ENCODE results near the gene ANAPC5. TPM values are rescaled to one million over a fixed set of nuclear protein-coding genes. Genes with fewer than 3 reads are reported as not detected.
A peak's percentile ranks its signal among the peaks of the same experiment; 100 is the strongest.
"Not testable (repeated sequence)": the region's sequence is repeated elsewhere in the genome, so short reads cannot be mapped to it uniquely, and the experiment has no call there.

Gene ANAPC5, protein sequence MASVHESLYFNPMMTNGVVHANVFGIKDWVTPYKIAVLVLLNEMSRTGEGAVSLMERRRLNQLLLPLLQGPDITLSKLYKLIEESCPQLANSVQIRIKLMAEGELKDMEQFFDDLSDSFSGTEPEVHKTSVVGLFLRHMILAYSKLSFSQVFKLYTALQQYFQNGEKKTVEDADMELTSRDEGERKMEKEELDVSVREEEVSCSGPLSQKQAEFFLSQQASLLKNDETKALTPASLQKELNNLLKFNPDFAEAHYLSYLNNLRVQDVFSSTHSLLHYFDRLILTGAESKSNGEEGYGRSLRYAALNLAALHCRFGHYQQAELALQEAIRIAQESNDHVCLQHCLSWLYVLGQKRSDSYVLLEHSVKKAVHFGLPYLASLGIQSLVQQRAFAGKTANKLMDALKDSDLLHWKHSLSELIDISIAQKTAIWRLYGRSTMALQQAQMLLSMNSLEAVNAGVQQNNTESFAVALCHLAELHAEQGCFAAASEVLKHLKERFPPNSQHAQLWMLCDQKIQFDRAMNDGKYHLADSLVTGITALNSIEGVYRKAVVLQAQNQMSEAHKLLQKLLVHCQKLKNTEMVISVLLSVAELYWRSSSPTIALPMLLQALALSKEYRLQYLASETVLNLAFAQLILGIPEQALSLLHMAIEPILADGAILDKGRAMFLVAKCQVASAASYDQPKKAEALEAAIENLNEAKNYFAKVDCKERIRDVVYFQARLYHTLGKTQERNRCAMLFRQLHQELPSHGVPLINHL
- 59.2 TPM for total RNA-seq
- long read RNA-seq, transcript ANAPC5-218 (17 exons, 2,400 nt) = minor isoform, 25 of 137 reads
- long read RNA-seq, transcript ANAPC5-201 (17 exons, 2,513 nt) = major isoform, 78 of 137 reads
- long read RNA-seq, partial matches to known transcripts = 20 of 137 reads
- long read RNA-seq, other reads (novel, unspliced or antisense) = 14 of 137 reads

- intact Hi-C loops (cut with micrococcal nuclease) = no loop called here
- ATAC-seq (peak; percentile 100), DNase-seq (peak; percentile 93)
These were observed at the start of gene ANAPC5 for GRCh38 chr12:121351820-121352681. Gene ANAPC5 (minus strand): TSS chr12:121352411. CDS start chr12:121352340, 71 bp downstream.

GRCh38 chr12:121400332-121401139, 48.3 kb upstream of the ANAPC5 start:
- peak; percentile 66 for ATAC-seq
- DNase-seq = peak; percentile 68
- intact Hi-C loops (cut with micrococcal nuclease) = loop anchor here (10.0 kb wide), 1 partner anchor 56 kb away; no protein-coding TSS in a partner anchor

DNA sequence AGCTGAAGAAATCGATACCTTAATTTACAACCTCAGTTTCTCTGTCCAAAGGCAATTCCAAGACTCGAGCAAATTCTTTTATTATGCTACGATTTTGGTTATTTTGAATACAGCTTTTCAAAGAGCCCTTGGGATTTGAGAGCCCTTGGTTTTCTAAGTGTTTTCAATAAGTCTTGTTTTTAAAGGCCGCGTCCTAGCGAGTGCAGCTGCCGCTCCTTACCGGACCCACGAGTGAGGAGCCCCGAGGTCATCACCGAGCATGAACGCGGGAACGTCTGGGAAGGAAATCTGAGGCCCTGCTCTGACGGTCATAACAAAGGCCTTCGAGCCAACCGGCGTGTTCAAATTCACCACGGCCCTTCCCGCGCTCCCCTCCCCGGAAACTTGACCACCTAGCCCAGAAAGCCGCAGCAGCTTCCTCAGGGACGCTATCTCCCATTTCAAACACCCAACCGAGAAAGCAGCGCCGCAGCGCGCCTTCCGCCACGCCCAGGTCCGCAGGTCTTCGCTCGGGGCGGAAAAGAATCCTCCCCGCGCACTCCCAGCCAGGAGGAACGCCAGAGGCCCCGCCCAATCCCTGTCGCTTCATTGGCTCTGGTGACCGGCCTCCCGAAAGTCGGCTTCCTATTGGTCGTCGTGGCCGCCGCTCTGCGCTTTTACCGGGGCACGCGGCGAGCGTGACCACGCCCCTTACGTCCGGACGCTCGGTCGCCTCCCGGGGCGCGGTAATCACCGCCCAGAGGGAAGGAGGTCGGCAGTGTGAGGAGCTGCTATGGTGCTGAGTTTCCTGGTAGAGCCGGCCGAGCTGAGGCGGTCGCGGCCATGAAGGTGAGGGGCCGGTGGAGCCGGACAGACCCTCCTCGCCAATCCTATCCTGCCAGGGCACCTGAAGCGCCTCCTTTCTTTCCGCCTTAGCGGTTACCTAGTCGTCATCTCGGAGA, 47.5 kb upstream of the ANAPC5 start, which contains the start of gene RNF34:
Gene RNF34 (plus strand): TSS at position 728 of the 941 bp plus-strand sequence. CDS start 95 bp downstream, at position 823.
- DNase-seq = peak; percentile 100
- intact Hi-C loops (cut with micrococcal nuclease) = loop anchor here (10.0 kb wide), 1 partner anchor 55 kb away; no protein-coding TSS in a partner anchor
- peak; percentile 99 for ATAC-seq

DNA sequence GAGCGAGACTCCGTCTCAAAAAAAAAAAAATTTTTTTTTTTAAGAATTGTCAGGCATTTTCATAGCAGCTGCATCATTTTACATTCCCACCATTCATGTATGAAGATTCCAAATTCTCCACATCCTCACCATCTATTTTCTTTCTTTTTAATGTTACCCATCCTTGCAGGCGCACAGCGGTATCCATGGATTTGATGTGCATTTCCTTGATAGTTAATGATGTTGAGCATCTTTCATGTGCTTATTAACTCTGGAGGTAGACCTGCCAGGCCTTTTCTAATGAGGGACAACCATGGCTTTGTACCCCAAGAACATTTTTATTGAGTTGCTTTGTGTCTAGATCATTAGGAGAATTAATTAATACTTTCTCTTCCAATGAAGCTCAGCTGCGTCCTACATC, 46.1 kb upstream of the ANAPC5 start:
- intact Hi-C loops (cut with micrococcal nuclease) = no loop called here
- ATAC-seq (no peak), DNase-seq (no peak)

DNA sequence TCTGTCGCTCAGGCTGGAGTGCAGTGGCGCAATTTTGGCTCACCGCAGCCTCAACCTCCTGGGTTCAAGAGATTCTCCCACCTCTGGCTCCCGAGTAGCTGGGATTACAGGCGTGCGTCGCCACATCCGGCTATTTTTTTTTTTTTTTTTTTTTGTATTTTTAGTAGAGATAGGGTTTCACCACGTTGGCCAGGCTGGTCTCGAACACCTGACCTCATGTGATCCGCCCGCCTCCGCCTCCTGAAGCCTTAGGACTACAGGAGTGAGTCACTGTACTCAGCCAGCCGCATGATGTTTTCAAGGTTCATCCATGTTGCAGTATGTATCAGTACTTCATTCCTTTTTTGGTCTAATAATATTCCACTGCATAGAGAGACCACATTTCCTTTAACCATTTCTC, 45.3 kb upstream of the ANAPC5 start:
- no peak for DNase-seq
- intact Hi-C loops (cut with micrococcal nuclease) = no loop called here
- ATAC-seq = no peak

DNA sequence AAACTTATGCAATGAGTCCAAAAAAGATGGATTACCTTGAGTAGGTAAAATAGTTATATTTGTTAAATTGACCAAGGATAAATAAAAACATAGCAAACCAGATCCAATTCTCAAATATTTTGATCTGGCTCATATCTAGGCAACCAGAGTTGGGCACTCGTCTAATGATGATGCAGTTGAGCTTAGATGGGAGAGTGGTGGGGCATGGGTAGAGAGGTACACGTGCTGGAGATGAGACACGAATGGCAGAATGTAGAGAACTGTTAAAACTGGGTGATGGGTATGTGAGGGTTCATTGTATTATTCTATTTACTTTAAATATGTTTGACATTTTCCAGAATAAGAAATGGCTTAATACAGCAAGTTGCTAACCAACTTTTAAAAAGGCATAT, 40.1 kb upstream of the ANAPC5 start:
- DNase-seq (no peak), ATAC-seq (no peak)
- intact Hi-C loops (cut with micrococcal nuclease) = no loop called here

DNA sequence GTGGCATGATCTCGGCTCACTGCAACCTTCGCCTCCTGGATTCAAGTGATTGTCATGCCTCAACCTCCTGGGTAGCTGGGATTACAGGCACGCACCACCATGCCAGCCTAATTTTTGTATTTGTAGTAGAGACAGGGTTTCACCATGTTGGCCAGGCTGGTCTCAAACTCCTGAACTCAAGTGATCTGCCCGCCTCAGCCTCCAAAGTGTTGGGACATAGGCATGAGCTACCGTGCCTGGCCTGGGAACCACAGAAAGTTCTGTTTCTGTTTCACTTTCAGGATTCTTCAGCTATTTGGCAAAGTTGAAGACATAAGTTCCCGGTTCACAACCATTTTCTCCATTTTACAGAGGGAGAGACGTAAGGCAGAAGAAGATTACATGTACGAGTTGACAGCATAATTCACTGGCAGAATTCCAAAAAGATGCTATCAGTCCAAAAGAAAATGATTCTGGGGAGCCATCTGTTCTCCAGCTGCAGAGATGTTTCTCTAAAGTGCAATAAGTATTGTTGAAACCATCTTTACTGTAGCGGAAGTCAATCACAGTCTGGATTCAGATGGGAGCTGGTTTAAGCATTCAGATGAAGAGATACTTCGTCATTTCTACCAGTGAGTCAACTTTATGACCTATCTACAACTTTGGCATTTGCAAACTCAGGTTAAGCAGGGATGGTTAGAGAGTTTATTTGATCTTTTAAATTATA, 39.6 kb upstream of the ANAPC5 start:
- ATAC-seq (peak; percentile 31), DNase-seq (no peak)
- intact Hi-C loops (cut with micrococcal nuclease) = no loop called here

DNA sequence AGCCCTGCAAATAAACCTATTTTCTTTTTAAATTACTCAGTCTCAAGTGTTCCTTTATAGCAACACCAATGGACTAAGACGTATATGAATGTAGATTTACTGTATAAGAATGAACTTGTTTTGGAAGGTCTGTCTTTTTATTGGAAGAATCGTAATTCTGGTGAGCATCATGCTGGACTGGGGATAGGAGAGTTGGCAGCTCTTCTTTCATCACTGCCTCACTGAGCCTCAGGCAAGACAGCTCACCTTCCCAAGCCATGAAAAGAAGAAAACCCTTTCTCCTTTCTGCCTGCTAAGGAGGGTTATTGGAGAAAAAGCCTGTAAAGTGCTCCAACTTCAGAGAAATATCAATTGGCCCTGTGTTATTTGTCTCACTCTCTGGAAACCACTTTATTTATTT, 38.6 kb upstream of the ANAPC5 start:
- ATAC-seq (no peak), DNase-seq (no peak)
- intact Hi-C loops (cut with micrococcal nuclease) = no loop called here

DNA sequence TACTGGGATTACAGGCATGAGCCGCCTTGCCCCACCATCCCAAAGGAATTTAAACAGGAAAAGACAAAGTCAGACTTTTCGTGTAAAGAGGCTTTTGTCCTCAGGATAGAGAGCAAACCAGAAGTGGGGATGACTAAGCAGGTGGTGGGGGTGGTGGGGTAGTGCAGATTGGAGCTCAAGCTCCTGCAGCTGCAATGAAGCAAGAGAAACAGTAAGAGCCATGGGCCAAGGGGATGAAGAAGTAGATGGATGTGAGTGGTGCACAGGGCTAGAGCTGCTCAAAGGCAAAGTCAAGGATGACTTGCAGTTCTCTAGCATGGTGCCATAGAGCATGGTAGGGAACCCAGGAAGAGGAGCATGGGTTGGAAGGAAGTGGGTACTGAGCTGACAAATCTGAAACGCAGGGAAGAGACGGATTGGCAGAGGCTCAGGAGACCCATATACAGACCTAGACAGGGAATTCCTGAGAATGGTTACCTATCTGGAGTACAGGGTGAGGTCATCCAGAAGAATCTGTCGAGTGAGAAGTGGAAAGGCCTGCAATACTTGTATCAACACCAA, 36.3 kb upstream of the ANAPC5 start:
- no peak for ATAC-seq
- no peak for DNase-seq
- intact Hi-C loops (cut with micrococcal nuclease) = no loop called here

DNA sequence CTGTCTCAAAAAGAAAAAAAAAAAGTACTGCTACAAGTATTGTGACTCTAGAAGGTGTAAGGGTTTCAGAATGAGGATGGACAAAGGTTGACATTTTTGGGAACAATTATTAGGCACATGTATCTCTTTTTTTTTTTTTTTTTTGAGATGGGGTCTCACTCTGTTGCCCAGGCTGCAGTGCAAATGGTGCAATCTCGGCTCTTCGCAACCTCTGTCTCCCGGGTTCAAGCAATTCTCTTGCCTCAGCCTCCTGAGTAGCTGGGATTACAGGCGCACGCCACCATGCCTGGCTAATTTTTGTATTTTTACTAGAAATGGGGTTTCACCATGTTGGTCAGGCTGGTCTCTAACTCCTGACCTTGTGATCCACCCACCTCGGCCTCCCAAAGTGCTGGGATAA, 32.7 kb upstream of the ANAPC5 start:
- intact Hi-C loops (cut with micrococcal nuclease); DNase-seq; ATAC-seq: not testable (repeated sequence)

DNA sequence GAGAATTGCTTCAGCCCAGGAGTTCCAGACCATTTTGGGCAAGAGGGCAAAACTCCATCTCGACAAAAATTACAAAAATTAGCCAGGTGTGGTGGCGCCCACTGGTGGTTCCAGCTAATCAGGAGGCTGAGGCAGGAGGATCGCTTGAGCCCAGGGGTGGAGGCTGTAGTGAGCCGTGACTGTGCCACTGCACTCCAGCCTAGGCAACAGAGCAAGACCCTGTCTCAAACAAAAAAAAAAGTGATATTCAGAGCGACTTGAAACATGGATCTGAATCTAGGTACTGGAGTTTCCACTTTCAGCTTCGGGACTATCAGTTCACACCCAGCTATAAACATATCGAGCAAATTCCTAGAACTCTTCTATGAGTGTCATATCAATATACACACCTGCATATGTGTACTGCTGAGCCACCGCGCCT, 31.4 kb upstream of the ANAPC5 start:
- ATAC-seq (no peak), DNase-seq (no peak)
- intact Hi-C loops (cut with micrococcal nuclease) = no loop called here

DNA sequence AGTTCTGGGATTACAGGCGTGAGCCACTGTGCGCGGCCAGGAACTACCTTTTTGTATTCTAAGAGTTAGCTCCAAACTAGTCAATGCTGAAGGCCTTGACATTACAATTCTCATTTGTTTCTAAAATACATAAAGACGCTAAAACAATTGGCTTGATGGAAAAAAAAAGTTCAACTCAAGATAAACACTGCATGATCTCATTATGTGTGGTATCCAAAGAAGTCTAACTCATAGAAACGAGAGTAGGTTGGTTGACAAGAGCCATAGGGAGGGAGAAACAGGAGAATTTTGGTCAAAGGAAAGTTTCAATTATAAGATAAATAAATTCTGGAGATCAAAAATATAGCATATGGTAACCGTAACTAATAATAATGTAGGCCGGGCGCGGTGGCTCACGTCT, 27.7 kb upstream of the ANAPC5 start:
- no peak for ATAC-seq
- no peak for DNase-seq
- intact Hi-C loops (cut with micrococcal nuclease) = no loop called here

DNA sequence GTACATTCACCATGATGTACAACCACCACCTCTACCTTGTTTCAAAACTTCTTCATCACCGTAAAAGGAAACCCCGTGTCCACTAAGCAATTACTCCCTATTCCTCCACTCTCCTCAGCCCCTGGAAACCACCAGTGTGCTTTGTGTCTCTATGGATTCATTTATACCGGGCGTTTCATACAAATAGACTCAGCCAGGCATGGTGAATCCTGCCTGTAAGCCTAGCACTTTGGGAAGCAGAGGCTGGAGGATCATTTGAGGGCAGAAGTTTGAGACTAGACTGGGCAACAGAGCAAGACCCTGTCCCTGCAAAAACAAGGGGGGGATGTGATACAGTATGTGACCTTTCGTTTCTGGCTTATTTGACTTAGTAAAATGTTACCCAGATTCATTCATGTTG, 26.5 kb upstream of the ANAPC5 start:
- no peak for ATAC-seq
- no peak for DNase-seq
- intact Hi-C loops (cut with micrococcal nuclease) = no loop called here

- DNase-seq = no peak
- intact Hi-C loops (cut with micrococcal nuclease) = no loop called here
- ATAC-seq = no peak
These were observed 24.8 kb upstream of the ANAPC5 start for GRCh38 chr12:121376754-121377697.

- ATAC-seq; DNase-seq; intact Hi-C loops (cut with micrococcal nuclease): not testable (repeated sequence)
These were observed 22.9 kb upstream of the ANAPC5 start for GRCh38 chr12:121374945-121375584.
